ENCODE data around the gene NOX4. TPM values are rescaled to one million over a fixed set of nuclear protein-coding genes. Genes with fewer than 3 reads are reported as not detected.
"Not testable (repeated sequence)": the region's sequence is repeated elsewhere in the genome, so short reads cannot be mapped to it uniquely, and the experiment has no call there.

The NOX4 gene
- total and polyA plus RNA-seq, 9 of the 15 experiments (the other 6 are each of a cell fraction or from before 2014, with no cell fraction given) = not detected

- H3K79me2 ChIP-seq (ENCODE audit: control insufficient read depth, insufficient read depth, low read length); H3K4me1 ChIP-seq (replicated peaks in 1 of 2; ENCODE audit: control insufficient read depth in 2 of 2, insufficient read depth in 2 of 2, low read length in 2 of 2); H3K27me3 ChIP-seq (ENCODE audit: control insufficient read depth in 2 of 2, insufficient read depth in 2 of 2, low read length in 2 of 2); H3K9me1 ChIP-seq (ENCODE audit: control insufficient read depth, insufficient read depth, low read length); H4K20me1 ChIP-seq (replicated peaks; ENCODE audit: control insufficient read depth, insufficient read depth, low read length); in situ Hi-C loops (cut with MboI); DNase-seq (ENCODE audit: extremely low read depth in 1 of 4, low spot score in 3 of 4); FAIRE-seq; H3K4me3 ChIP-seq; POLR2A ChIA-PET; CTCF ChIA-PET (ENCODE audit: low intra/inter-chr PET ratio); H3K9me3 ChIP-seq (replicated peaks; ENCODE audit: control insufficient read depth, insufficient read depth, low read depth, low read length); H3K4me2 ChIP-seq (ENCODE audit: insufficient read depth, low read length); H3K9ac ChIP-seq (ENCODE audit: insufficient read depth in 1 of 2, low read depth in 2 of 2, low read length in 2 of 2); intact Hi-C loops (cut with micrococcal nuclease); BruUV-seq (replicated peaks); H3K27ac ChIP-seq (ENCODE audit: extremely low read depth, low read depth, low read length); ATAC-seq; H2AFZ ChIP-seq (ENCODE audit: low read depth, low read length); H3K36me3 ChIP-seq (ENCODE audit: control insufficient read depth, insufficient read depth, low read length): not testable (repeated sequence)
These were observed 132.0 kb downstream of the NOX4 start for GRCh38 chr11:89359208-89359607.

GRCh38 chr11:89358761-89359160, 132.4 kb downstream of the NOX4 start:
- ChIA-PET POLR2A (no interaction called here), CTCF (ENCODE audit: low intra/inter-chr PET ratio) (no interaction called here)
- H3K4me2 ChIP-seq (ENCODE audit: insufficient read depth, low read length) = no peak overlapping the region
- no peaks in the 10 kb centered on the region for H3K9me1 ChIP-seq (ENCODE audit: control insufficient read depth, insufficient read depth, low read length)
- no TSS peak for BruUV-seq (replicated peaks)
- ATAC-seq (no peak), DNase-seq (ENCODE audit: extremely low read depth in 1 of 4, low spot score in 3 of 4) (no peak), FAIRE-seq (no peak)
- no peaks in the 10 kb centered on the region for H3K79me2 ChIP-seq (ENCODE audit: control insufficient read depth, insufficient read depth, low read length)
- H3K36me3 ChIP-seq (ENCODE audit: control insufficient read depth, insufficient read depth, low read length) = no peaks in the 10 kb centered on the region
- WGBS (ENCODE audit: insufficient coverage, low coverage, missing lambda C conversion rate) = 2% methylated on average over 4 of the region's 4 CpGs
- H4K20me1 ChIP-seq (replicated peaks; ENCODE audit: control insufficient read depth, insufficient read depth, low read length) = no peaks in the 10 kb centered on the region
- H2AFZ ChIP-seq (ENCODE audit: low read depth, low read length) = no peak overlapping the region
- H3K4me1 ChIP-seq (replicated peaks in 1 of 2; ENCODE audit: control insufficient read depth in 2 of 2, insufficient read depth in 2 of 2, low read length in 2 of 2) = no peaks in the 10 kb centered on the region
- no peaks in the 10 kb centered on the region for H3K27me3 ChIP-seq (ENCODE audit: control insufficient read depth in 2 of 2, insufficient read depth in 2 of 2, low read length in 2 of 2)
- intact Hi-C loops (cut with micrococcal nuclease) (no loop called here), in situ Hi-C loops (cut with MboI) (no loop called here)
- no peak overlapping the region for H3K9ac ChIP-seq (ENCODE audit: insufficient read depth in 1 of 2, low read depth in 2 of 2, low read length in 2 of 2)
- no peaks in the 10 kb centered on the region for H3K9me3 ChIP-seq (replicated peaks; ENCODE audit: control insufficient read depth, insufficient read depth, low read depth, low read length)
- no peak overlapping the region for H3K27ac ChIP-seq (ENCODE audit: extremely low read depth, low read depth, low read length)
- no peak overlapping the region for H3K4me3 ChIP-seq
- TF ChIP-seq RBM39 (optimal IDR thresholded peaks at IDR 0.05; ENCODE audit: low read depth, low read length) (no peak), SRSF3 (IDR thresholded peaks at IDR 0.05; ENCODE audit: insufficient read depth, low read length) (no peak), NUFIP1 (IDR thresholded peaks at IDR 0.05; ENCODE audit: partially characterized antibody) (no peak), CXXC5 (CRISPR knock-in tag; IDR thresholded peaks at IDR 0.05) (no peak), HDAC3 (IDR thresholded peaks at IDR 0.05; ENCODE audit: borderline replicate concordance, partially characterized antibody) (no peak), ATF2 (CRISPR knock-in tag; IDR thresholded peaks at IDR 0.05) (no peak), ZNF584 (CRISPR knock-in tag; IDR thresholded peaks at IDR 0.05; ENCODE audit: low read depth) (no peak), RBM25 (IDR thresholded peaks at IDR 0.05; ENCODE audit: low read depth, low read length, severe bottlenecking) (no peak), SMC3 (conservative IDR thresholded peaks at IDR 0.05; ENCODE audit: insufficient read depth, low read depth, low read length) (no peak), ZNF217 (CRISPR knock-in tag; IDR thresholded peaks at IDR 0.05) (no peak), TSHZ1 (CRISPR knock-in tag; IDR thresholded peaks at IDR 0.05) (no peak), ZNF764 (CRISPR knock-in tag; IDR thresholded peaks at IDR 0.05; ENCODE audit: low read depth) (no peak), FUS (optimal IDR thresholded peaks at IDR 0.05; ENCODE audit: low read depth, low read length) (no peak)

All from K562 (cell line).